Activated T-helper 2 cell treated with anti-CD3 and anti-CD28 coated beads, Interferon-gamma antibody, Interleukin-2, Interleukin-4, amounts not matched to agents 10 μg/mL and 5 μg/mL and 100 μg/mL, durations not matched to agents 14 hours and 24 hours and 36 hours (primary cell): ENCODE results near the gene RHEB. TPM values are rescaled to one million over a fixed set of nuclear protein-coding genes. Genes with fewer than 3 reads are reported as not detected.
A peak's percentile ranks its signal among the peaks of the same experiment; 100 is the strongest.

Experiments
- DNase-seq: peaks from one replicate; pipeline ENCODE4 v3.0.0; 2021; ENCODE audit warnings: low spot score
- H3K27ac Mint-ChIP-seq: one replicate; pipeline ENCODE4 v1.8.0; 2021; ENCODE audit warnings: mixed read lengths
- H3K27me3 Mint-ChIP-seq: one replicate; pipeline ENCODE4 v1.8.0; 2021; ENCODE audit warnings: low read depth, mixed read lengths
- H3K36me3 Mint-ChIP-seq: one replicate; pipeline ENCODE4 v1.8.0; 2021; ENCODE audit warnings: low read depth, mixed read lengths
- H3K4me1 Mint-ChIP-seq: one replicate; pipeline ENCODE4 v1.8.0; 2021; ENCODE audit warnings: low read depth, mixed read lengths
- H3K4me3 Mint-ChIP-seq: one replicate; pipeline ENCODE4 v1.8.0; 2021; ENCODE audit warnings: low read depth, mild to moderate bottlenecking, moderate library complexity, mixed read lengths
- H3K9me3 Mint-ChIP-seq: one replicate; pipeline ENCODE4 v1.8.0; 2021; ENCODE audit warnings: mixed read lengths
- intact Hi-C: fragments of 100-400 bp; cut with micrococcal nuclease; formaldehyde crosslinking; loops from one replicate; pipeline ENCODE4 v1.15.1; 2023
- total RNA-seq: library from RNA; stranded (reverse); gene quantifications from 2 replicates; pipeline ENCODE4 v1.2.3, GENCODE V29; 2022

Gene RHEB
- total RNA-seq, 1 donor from 2014 or later = 60.5 TPM

DNA sequence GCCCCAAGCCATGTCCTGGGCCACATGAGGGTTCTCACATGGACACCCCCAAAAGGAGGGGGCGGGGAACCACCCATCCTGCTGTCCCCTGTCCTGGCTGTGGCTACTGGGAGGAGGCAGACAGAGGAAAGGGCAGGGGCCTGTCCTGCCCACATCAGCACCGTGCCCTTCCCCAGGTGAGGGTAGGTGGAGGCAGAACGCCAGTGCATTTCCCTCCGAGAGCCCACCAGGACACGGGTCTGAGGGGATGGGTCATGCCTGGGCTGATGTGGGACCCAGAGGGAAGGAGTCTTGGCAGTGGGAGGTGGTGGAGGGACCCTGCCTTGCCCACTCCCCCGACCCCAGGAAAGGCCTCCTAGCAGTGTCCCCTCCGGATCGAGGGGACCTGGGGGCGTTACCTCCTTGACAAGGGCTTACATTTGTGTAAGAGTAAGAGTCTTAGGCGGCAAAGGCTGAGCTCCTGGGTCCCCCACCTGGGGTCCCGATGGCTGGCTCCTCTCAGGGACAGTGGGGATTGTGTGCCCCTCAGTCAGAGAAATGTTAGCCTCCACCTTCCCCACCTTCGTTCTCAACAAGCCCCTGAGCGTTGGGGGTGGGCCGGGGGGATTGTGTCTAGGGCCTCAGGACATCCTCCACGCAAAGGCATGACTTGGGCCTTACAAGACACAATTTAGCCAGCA lies 85.8 kb downstream of the RHEB start:
- no peaks in the 10 kb centered on the region for H3K9me3 Mint-ChIP-seq
- no peaks in the 10 kb centered on the region for H3K27me3 Mint-ChIP-seq
- H3K36me3 Mint-ChIP-seq = no peaks in the 10 kb centered on the region
- H3K4me3 Mint-ChIP-seq = no peak overlapping the region
- H3K27ac Mint-ChIP-seq = no peak overlapping the region
- DNase-seq = no peak
- intact Hi-C loops = loop anchor here (1.0 kb wide), 1 partner anchor 7 kb away; no protein-coding TSS in a partner anchor
- H3K4me1 Mint-ChIP-seq = peaks cover 28% of the 10 kb centered on the region

GRCh38 chr7:151432658-151433521 lies 86.8 kb downstream of the RHEB start:
- intact Hi-C loops = loop anchor here (1.0 kb wide), 1 partner anchor 8 kb away; no protein-coding TSS in a partner anchor
- H3K9me3 Mint-ChIP-seq = no peaks in the 10 kb centered on the region
- no peaks in the 10 kb centered on the region for H3K36me3 Mint-ChIP-seq
- peaks cover 34% of the 10 kb centered on the region for H3K4me1 Mint-ChIP-seq
- DNase-seq = peak; percentile 48
- H3K27me3 Mint-ChIP-seq = peaks cover 1% of the 10 kb centered on the region
- H3K4me3 Mint-ChIP-seq = peak overlapping the region; percentile 14
- peak overlapping the region; percentile 68 for H3K27ac Mint-ChIP-seq

- H3K4me1 Mint-ChIP-seq = peaks cover 34% of the 10 kb centered on the region
- H3K4me3 Mint-ChIP-seq = no peak overlapping the region
- peaks cover 1% of the 10 kb centered on the region for H3K27me3 Mint-ChIP-seq
- intact Hi-C loops = no loop called here
- H3K36me3 Mint-ChIP-seq = no peaks in the 10 kb centered on the region
- no peaks in the 10 kb centered on the region for H3K9me3 Mint-ChIP-seq
- H3K27ac Mint-ChIP-seq = no peak overlapping the region
- DNase-seq = no peak
These were observed 87.9 kb downstream of the RHEB start for GRCh38 chr7:151431768-151432311.

DNA sequence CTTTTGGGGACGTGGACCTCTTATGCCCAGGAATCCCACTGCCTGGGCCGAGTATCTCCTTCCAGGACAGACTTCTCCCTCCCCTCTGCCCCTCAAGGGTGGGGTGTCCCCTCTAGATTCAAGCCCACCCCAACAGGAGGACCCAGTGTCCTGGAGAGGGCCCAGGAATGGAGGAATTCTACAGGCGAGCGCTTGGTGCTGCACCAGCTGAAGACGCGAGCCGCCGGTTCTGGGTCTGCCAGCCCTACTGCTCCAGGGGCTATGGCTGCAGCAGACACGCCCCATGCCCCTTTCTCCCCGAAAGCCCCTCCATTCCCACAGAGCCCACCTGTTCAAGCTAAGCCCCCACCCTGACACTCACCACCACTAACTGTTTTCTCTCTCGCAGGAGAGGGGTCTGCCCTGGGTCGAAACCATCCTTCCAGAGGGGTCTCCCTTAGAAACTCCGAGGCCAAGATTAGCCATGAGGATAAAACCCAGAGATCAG lies 88.4 kb downstream of the RHEB start:
- DNase-seq = no peak
- intact Hi-C loops = no loop called here
- H3K9me3 Mint-ChIP-seq = no peaks in the 10 kb centered on the region
- peaks cover 1% of the 10 kb centered on the region for H3K27me3 Mint-ChIP-seq
- H3K4me3 Mint-ChIP-seq = no peak overlapping the region
- H3K4me1 Mint-ChIP-seq = peaks cover 34% of the 10 kb centered on the region
- H3K36me3 Mint-ChIP-seq = no peaks in the 10 kb centered on the region
- no peak overlapping the region for H3K27ac Mint-ChIP-seq

DNA sequence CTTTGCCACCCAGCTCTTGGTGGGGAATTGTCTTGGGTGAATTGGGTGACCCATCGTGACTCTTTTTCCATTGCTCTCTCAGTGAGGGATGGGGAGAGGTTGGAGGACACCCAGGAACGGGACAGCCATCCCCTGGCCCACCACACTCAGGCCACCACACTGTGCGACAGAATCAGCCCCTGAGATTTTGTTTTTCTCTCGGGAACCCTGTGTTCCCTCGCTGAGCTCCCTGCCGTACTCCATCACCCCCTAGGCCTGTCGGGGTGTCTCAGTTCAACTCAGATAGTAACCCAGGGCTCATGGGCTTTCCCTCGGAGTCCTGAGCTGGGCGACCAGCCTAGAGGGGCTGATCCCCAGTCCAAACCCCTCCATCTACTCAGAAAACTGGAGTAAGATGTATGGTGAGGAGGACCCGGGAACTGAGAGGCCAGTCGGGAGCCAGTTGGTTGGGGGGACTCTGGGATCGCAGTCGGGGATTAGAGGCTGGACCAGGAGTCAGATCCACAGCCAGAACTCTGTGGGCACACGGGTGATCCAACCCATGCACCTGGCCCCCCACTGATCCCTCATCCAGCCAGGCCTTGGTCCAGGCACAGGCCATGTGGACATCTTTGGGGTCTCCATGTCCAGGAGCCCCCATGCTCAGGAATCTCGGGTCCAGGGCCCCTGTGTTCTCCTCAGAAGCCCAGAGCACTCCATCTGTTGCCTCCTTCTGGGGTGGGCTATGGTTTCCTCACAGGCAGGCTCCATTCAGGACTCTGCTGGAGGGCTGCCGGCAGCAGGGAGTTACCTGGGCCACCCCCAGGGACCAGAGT lies 89.1 kb downstream of the RHEB start:
- Mint-ChIP-seq H3K9me3 (no peaks in the 10 kb centered on the region), H3K36me3 (no peaks in the 10 kb centered on the region), H3K4me3 (no peak overlapping the region), H3K27me3 (peaks cover 1% of the 10 kb centered on the region), H3K27ac (no peak overlapping the region), H3K4me1 (peaks cover 34% of the 10 kb centered on the region)
- intact Hi-C loops = no loop called here
- DNase-seq = no peak

- peak; percentile 59 for DNase-seq
- Mint-ChIP-seq H3K4me3 (peak overlapping the region; percentile 10), H3K4me1 (peaks cover 34% of the 10 kb centered on the region), H3K36me3 (no peaks in the 10 kb centered on the region), H3K27me3 (peaks cover 4% of the 10 kb centered on the region), H3K27ac (peak overlapping the region; percentile 34), H3K9me3 (no peaks in the 10 kb centered on the region)
- intact Hi-C loops = loop anchor here (2.0 kb wide), 1 partner anchor 15 kb away; no protein-coding TSS in a partner anchor
These were observed 89.9 kb downstream of the RHEB start for GRCh38 chr7:151429560-151430331.

DNA sequence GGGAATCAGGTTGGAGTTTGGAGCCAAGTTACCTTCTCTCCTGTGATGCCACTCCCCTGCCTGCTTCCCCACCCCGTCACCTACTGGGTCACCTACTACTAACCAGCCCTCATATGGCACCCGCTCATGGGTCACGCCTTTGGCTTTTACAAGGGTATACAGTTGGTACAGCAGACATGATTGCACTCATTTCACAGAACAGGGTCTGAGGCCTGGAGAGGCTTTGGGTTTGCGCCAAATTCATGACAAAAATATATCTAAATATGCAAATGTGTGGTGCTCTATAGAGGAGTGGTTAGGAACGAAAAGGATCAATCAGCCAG lies 90.5 kb downstream of the RHEB start:
- Mint-ChIP-seq H3K27me3 (peaks cover 5% of the 10 kb centered on the region), H3K4me1 (peaks cover 34% of the 10 kb centered on the region), H3K4me3 (no peak overlapping the region), H3K9me3 (no peaks in the 10 kb centered on the region), H3K36me3 (no peaks in the 10 kb centered on the region), H3K27ac (no peak overlapping the region)
- intact Hi-C loops = loop anchor here (2.0 kb wide), 1 partner anchor 14 kb away; no protein-coding TSS in a partner anchor
- DNase-seq = no peak

- no peak overlapping the region for H3K4me3 Mint-ChIP-seq
- no peak for DNase-seq
- H3K27ac Mint-ChIP-seq = no peak overlapping the region
- intact Hi-C loops = loop anchor here (2.0 kb wide), 1 partner anchor 14 kb away; no protein-coding TSS in a partner anchor
- peaks cover 8% of the 10 kb centered on the region for H3K27me3 Mint-ChIP-seq
- H3K9me3 Mint-ChIP-seq = no peaks in the 10 kb centered on the region
- no peaks in the 10 kb centered on the region for H3K36me3 Mint-ChIP-seq
- H3K4me1 Mint-ChIP-seq = peaks cover 34% of the 10 kb centered on the region
These were observed 91.1 kb downstream of the RHEB start for GRCh38 chr7:151428378-151429236.

- Mint-ChIP-seq H3K4me3 (no peak overlapping the region), H3K4me1 (peaks cover 27% of the 10 kb centered on the region), H3K36me3 (no peaks in the 10 kb centered on the region), H3K27ac (no peak overlapping the region), H3K27me3 (peaks cover 9% of the 10 kb centered on the region), H3K9me3 (no peaks in the 10 kb centered on the region)
- DNase-seq = no peak
- intact Hi-C loops = loop anchor here (2.0 kb wide), 1 partner anchor 13 kb away; no protein-coding TSS in a partner anchor
These were observed 91.9 kb downstream of the RHEB start for GRCh38 chr7:151427705-151428377.

- intact Hi-C loops = no loop called here
- Mint-ChIP-seq H3K9me3 (peaks cover 3% of the 10 kb centered on the region), H3K36me3 (no peaks in the 10 kb centered on the region), H3K4me3 (no peak overlapping the region), H3K27ac (no peak overlapping the region), H3K4me1 (peaks cover 23% of the 10 kb centered on the region), H3K27me3 (peaks cover 9% of the 10 kb centered on the region)
- DNase-seq = no peak
These were observed 92.6 kb downstream of the RHEB start for GRCh38 chr7:151426904-151427704.
